MM.1S (cell line): ENCODE data around the gene CYTH4.

Source experiments
- DNase-seq: peaks from one replicate; pipeline ENCODE4 v3.0.0-alpha.2; 2015
- H2AFZ ChIP-seq: fragments of 300-600 bp; sonication (generic); 2 replicates; pipeline ENCODE4 v1.6.0; 2016; ENCODE audit warnings: antibody characterized with exemption, low read length
- H3F3A ChIP-seq: fragments of 300-600 bp; sonication (generic); 2 replicates; pipeline ENCODE4 v1.6.1; 2016; ENCODE audit warnings: mild to moderate bottlenecking, antibody characterized with exemption, low read length, moderate library complexity, mixed read lengths; ENCODE audit not compliant: insufficient read depth
- H3K27ac ChIP-seq: fragments of 300-600 bp; sonication (generic); 2 replicates; pipeline ENCODE4 v1.5.1; 2016; ENCODE audit warnings: mild to moderate bottlenecking, low read length
- H3K27me3 ChIP-seq: fragments of 300-600 bp; sonication (generic); replicated peaks from 2 replicates; pipeline ENCODE4 v1.6.0; 2016; ENCODE audit warnings: low read length; ENCODE audit not compliant: insufficient read depth
- H3K36me3 ChIP-seq: fragments of 300-600 bp; sonication (generic); replicated peaks from 2 replicates; pipeline ENCODE4 v1.6.1; 2016; ENCODE audit warnings: mild to moderate bottlenecking, low read length, mixed read lengths; ENCODE audit not compliant: insufficient read depth
- H3K4me1 ChIP-seq: fragments of 300-600 bp; sonication (generic); 2 replicates; pipeline ENCODE4 v1.6.1; 2016; ENCODE audit warnings: low read length, mixed read lengths
- H3K4me2 ChIP-seq: fragments of 300-600 bp; sonication (generic); 2 replicates; pipeline ENCODE4 v1.6.0; 2016; ENCODE audit warnings: low read depth, low read length
- H3K4me3 ChIP-seq: fragments of 300-600 bp; sonication (generic); 2 replicates; pipeline ENCODE4 v1.5.1; 2016; ENCODE audit warnings: low read length, mixed read lengths
- H3K79me2 ChIP-seq: fragments of 300-600 bp; sonication (generic); 2 replicates; pipeline ENCODE4 v1.6.1; 2016; ENCODE audit warnings: mixed run types, low read length, mixed read lengths
- H3K9ac ChIP-seq: fragments of 300-600 bp; sonication (generic); 2 replicates; pipeline ENCODE4 v1.6.1; 2016; ENCODE audit warnings: low read length, mixed read lengths
- H3K9me2 ChIP-seq: fragments of 300-600 bp; sonication (generic); replicated peaks from 2 replicates; pipeline ENCODE4 v1.6.1; 2016; ENCODE audit warnings: mild to moderate bottlenecking, low read length, mixed read lengths; ENCODE audit not compliant: insufficient read depth
- H3K9me3 ChIP-seq: fragments of 300-600 bp; sonication (generic); replicated peaks from 2 replicates; pipeline ENCODE4 v1.6.1; 2016; ENCODE audit warnings: mild to moderate bottlenecking, low read length, mixed read lengths; ENCODE audit not compliant: insufficient read depth
- H4K20me1 ChIP-seq: fragments of 300-600 bp; sonication (generic); 2 replicates; pipeline ENCODE4 v1.6.1; 2016; ENCODE audit warnings: mild to moderate bottlenecking, low read length, moderate library complexity, mixed read lengths; ENCODE audit not compliant: insufficient read depth
- EZH2 ChIP-seq: fragments of 300-600 bp; sonication (generic); optimal IDR thresholded peaks from 2 replicates; pipeline ENCODE3; 2017; ENCODE audit warnings: low read depth, mild to moderate bottlenecking, antibody characterized with exemption, low read length, mixed read lengths
- EZH2phosphoT487 ChIP-seq: fragments of 300-600 bp; sonication (generic); IDR thresholded peaks from 2 replicates; pipeline ENCODE4 v1.6.1; 2018; ENCODE audit warnings: antibody characterized with exemption, low read length
- TF ChIP-seq, protein P1 (sequence below): fragments of 300-600 bp; sonication (generic); IDR thresholded peaks from 2 replicates; pipeline ENCODE4 v1.5.1; 2016; ENCODE audit warnings: antibody characterized with exemption, low read length, mixed read lengths

Gene CYTH4

GRCh38 chr22:37299969-37300509 lies 17.7 kb downstream of the CYTH4 start:
- Histone ChIP-seq H3K4me2 (no peak overlapping the region), H2AFZ (no peak overlapping the region), H3K79me2 (no peaks in the 10 kb centered on the region), H3K4me1 (no peaks in the 10 kb centered on the region), H3K9me3 (no peaks in the 10 kb centered on the region), H4K20me1 (no peaks in the 10 kb centered on the region), H3K27me3 (no peaks in the 10 kb centered on the region), H3K36me3 (no peaks in the 10 kb centered on the region), H3F3A (no peaks in the 10 kb centered on the region), H3K4me3 (no peak overlapping the region), H3K27ac (no peak overlapping the region), H3K9ac (no peak overlapping the region), H3K9me2 (no peaks in the 10 kb centered on the region)
- DNase-seq, result no peak
- TF ChIP-seq, protein P1, sequence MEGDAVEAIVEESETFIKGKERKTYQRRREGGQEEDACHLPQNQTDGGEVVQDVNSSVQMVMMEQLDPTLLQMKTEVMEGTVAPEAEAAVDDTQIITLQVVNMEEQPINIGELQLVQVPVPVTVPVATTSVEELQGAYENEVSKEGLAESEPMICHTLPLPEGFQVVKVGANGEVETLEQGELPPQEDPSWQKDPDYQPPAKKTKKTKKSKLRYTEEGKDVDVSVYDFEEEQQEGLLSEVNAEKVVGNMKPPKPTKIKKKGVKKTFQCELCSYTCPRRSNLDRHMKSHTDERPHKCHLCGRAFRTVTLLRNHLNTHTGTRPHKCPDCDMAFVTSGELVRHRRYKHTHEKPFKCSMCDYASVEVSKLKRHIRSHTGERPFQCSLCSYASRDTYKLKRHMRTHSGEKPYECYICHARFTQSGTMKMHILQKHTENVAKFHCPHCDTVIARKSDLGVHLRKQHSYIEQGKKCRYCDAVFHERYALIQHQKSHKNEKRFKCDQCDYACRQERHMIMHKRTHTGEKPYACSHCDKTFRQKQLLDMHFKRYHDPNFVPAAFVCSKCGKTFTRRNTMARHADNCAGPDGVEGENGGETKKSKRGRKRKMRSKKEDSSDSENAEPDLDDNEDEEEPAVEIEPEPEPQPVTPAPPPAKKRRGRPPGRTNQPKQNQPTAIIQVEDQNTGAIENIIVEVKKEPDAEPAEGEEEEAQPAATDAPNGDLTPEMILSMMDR, result no peak
- TF ChIP-seq EZH2phosphoT487, result no peak
- no peak for TF ChIP-seq EZH2

- Histone ChIP-seq H2AFZ (no peak overlapping the region), H3K9me2 (no peaks in the 10 kb centered on the region), H3K9ac (no peak overlapping the region), H3K79me2 (no peaks in the 10 kb centered on the region), H3F3A (no peaks in the 10 kb centered on the region), H3K4me2 (no peak overlapping the region), H3K4me3 (no peak overlapping the region), H3K4me1 (no peaks in the 10 kb centered on the region), H3K27me3 (no peaks in the 10 kb centered on the region), H4K20me1 (no peaks in the 10 kb centered on the region), H3K36me3 (no peaks in the 10 kb centered on the region), H3K9me3 (no peaks in the 10 kb centered on the region), H3K27ac (no peak overlapping the region)
- TF ChIP-seq EZH2phosphoT487, result no peak
- TF ChIP-seq, protein P1, result no peak
- TF ChIP-seq EZH2, result no peak
- no peak for DNase-seq
These were observed 18.3 kb downstream of the CYTH4 start for GRCh38 chr22:37300551-37301017.

- Histone ChIP-seq H3K27ac (no peak overlapping the region), H3K4me1 (no peaks in the 10 kb centered on the region)
These were observed 19.0 kb downstream of the CYTH4 start for GRCh38 chr22:37301144-37301830.

More at GRCh38 chr22:37301144-37301830, 19.0 kb downstream of the CYTH4 start:
- Histone ChIP-seq H3K4me2 (no peak overlapping the region), H3K4me3 (no peak overlapping the region), H3K79me2 (no peaks in the 10 kb centered on the region), H2AFZ (no peak overlapping the region), H3K36me3 (no peaks in the 10 kb centered on the region), H3F3A (no peaks in the 10 kb centered on the region), H3K9me2 (no peaks in the 10 kb centered on the region), H3K27me3 (no peaks in the 10 kb centered on the region), H3K9me3 (no peaks in the 10 kb centered on the region), H3K9ac (no peak overlapping the region), H4K20me1 (no peaks in the 10 kb centered on the region)
- TF ChIP-seq, protein P1, result no peak
- TF ChIP-seq EZH2phosphoT487, result no peak
- TF ChIP-seq EZH2, result no peak
- no peak for DNase-seq
